ENCODE data around the gene SLC4A5.
"Not testable (repeated sequence)": the region's sequence is repeated elsewhere in the genome, so short reads cannot be mapped to it uniquely, and the experiment has no call there.

SLC4A5 gene

GRCh38 chr2:74262681-74263080, 80.5 kb downstream of the SLC4A5 start:
- DNase-seq, result no peak

DNA sequence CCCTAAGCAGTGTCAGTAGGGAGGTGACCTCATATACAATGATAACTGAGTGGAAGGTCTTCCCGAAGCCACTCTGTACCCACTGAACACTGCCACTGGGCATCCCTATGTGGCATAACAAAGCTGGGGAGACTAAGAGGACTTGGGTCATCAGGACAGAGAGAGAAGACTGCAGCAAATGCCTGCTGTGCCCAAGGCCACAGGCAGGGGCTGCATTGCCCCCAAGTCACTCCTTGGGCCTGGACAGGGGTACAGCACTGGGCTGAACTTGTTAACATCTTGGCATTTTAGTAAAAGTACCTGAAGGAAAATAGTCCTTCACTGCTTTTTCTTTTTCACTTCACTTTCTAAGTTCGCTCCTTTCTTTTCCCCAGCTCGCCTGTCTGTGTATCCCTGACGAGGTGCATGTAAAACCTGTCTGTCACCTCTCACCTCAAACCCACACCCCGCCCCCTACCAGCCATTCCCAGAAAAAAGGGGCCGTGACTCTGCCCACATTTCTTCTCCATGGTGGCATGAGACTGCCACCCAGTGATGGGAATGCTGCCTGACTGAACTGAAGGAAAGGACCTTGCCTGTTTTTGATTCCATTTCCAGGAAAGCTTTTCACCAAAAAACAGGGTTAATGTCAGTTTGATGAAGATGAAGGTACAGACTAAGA, 81.9 kb downstream of the SLC4A5 start:
- DNase-seq, result peak; percentile 42

GRCh38 chr2:74260495-74260894, 82.7 kb downstream of the SLC4A5 start:
- DNase-seq, result no peak

DNA sequence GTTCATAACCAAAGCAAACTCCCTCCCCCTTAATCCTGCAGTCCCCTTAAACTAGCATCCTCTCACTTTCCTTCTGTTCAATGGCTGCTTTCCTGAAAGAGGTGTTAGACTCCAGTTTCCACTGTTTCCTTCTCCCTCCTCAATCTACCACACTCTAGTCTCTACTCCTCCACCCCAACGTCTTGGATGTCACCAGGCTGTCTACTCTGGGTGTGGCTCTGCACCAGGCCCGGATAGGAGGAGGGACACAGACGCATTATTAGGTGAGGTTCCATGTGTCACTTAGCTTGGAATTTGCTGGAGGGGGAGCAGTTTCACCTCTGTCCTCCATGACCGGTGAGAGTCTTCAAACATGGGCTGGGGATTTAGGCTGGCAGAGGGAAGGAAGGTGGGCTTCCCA, 83.5 kb downstream of the SLC4A5 start:
- DNase-seq, result no peak

DNA sequence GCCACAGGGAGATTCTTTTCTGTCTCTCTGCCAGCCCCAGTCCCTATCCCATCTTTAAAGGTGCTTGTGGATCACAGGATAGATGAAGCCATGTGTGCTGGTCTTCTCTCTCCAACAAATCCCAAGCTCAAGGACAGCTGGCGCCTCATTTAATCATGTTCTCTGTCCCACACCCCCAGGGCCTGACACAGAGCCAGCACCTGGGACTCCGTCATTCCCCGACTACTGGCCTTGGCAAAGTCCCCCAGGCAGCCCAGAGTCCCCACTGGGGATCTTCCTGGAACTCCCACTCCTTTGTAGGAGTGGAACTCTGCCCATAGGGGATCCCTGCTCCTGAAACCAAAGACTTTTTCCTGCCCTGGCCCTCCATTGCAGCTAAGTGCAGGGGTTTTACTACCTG, 84.0 kb downstream of the SLC4A5 start:
- no peak for DNase-seq

- no peak for DNase-seq
Observed at GRCh38 chr2:74255660-74256213, 87.5 kb downstream of the SLC4A5 start.

GRCh38 chr2:74253971-74254310, 89.3 kb downstream of the SLC4A5 start:
- peak; percentile 16 for DNase-seq

DNA sequence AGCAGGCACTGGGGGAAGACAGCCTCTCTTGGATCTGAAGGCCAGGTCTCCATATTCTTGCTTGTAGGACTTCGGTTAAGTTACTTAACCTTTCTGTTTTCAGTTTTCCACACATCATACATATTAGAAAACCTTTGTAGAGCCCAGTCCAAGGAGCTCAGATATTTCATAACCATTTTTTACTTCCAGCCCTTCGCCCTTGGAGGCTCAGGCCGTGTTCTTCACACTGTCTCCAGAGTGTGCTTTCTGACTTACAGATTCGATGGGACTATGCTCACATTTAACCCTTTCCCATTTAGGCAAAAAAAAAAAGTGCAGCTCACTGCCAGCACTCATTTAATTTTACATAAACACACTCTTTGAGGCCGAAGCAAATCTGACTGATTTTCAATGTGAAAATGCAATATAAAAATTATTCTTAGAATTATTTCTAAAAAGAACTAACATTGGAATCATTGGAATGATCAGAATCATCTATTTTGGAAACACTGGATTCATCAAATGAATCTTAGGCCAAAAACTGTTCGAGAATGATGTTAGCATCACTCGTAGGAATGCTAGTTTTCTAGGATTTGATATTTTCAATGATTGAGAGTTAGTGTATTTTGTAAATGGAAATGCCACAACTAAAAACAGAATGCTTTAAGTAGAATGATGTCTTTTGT, 89.8 kb downstream of the SLC4A5 start:
- DNase-seq, result no peak

DNA sequence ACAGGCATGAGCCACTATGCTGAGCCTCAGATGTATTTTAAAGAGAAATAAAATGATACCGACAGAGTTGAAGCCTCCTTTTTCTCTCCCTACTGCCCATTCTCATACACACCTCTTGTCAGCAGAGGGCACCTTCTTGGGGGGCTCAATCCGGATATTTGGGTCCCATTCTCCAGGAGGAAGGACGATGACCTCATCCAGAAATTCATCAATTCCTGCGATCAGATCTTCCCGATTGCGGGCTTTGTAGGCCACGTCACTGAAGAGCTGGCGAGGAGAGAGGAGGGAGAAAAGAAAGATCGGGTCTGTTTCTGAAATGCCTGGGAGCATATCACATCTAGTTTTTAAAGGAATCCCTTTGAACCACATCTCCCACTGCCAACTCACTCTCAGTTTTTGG, 90.4 kb downstream of the SLC4A5 start:
- no peak for DNase-seq

GRCh38 chr2:74252036-74252435, 91.2 kb downstream of the SLC4A5 start:
- no peak for DNase-seq

GRCh38 chr2:74250189-74250631, 93.0 kb downstream of the SLC4A5 start:
- peak; percentile 28 for DNase-seq

- DNase-seq, result no peak
Observed at GRCh38 chr2:74249406-74250122, 93.7 kb downstream of the SLC4A5 start.

GRCh38 chr2:74246496-74247195, 96.6 kb downstream of the SLC4A5 start:
- no peak for DNase-seq

DNA sequence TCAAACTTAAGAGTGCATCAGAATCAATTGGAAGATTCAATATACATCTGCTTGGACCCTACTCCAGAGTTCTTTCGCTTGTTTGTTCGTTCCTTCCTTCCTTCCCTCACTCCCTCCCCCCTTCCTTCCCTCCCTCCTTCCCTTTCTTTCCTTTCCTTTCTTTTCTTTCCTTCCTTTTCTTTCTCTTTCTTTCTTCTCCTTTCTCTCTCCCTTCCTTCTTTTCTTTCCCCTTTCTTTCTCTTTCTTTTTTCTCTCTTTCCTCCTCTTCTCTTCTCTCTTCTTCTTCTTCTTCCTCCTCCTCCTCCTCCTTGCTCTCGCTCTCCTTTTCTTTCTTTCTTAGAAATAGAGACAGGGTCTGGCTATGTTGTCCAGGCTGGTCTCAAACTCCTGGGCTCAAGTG, 98.9 kb downstream of the SLC4A5 start:
- no peak for DNase-seq

DNA sequence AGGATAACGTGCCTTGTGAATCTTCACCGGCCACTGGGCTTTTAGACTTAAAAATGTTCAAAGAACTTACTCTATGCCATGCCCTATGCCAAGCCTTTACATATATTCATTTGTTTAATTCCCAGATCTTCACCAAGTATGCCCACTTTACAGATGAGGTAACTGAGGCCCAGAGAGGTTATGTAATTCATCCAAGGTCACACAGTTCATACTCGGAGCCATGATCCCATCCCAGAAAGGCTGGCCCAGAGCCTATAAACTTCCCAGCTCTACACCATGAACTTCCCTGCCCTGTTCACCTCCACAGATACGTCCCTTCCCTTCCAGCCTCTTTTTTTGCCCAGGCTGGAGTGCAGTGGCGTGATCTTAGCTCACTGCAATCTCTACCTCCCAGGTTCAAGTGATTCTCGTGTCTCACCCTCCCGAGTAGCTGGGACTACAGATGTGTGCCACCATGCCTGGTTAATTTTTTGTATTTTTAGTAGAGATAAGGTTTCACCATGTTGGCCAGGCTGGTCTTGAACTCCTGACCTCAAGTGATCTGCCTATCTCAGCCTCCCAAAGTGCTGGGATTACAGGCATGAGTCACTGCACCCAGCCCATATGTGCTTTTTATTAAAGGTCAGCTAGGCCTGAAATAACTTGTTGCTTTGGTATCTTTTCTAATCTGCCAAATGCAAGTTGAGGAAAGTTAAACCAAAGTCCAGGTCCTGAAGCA, 100.7 kb downstream of the SLC4A5 start:
- no peak for DNase-seq

- no peak for DNase-seq
Observed at GRCh38 chr2:74239346-74239745, 103.9 kb downstream of the SLC4A5 start.

DNA sequence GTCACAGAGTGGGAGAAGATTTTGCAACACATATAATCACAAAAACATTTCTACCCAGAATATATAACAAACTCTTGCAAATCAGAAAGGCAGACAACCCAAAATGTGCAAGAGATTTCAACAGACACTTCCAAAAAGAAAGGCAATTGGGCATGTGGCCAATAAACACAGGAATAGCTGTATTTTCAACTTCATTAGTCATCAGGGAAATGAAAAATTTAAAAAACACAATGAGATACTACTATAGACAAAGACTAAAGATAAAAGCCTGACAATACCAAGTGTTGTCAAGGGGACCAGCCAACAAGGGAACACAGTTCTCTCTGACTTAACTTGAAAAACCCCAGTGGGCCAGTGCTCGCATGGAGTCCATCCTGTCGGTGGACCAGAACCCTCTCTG, 104.3 kb downstream of the SLC4A5 start:
- peak; percentile 60 for DNase-seq

- DNase-seq, result no peak
Observed at GRCh38 chr2:74235041-74235440, 108.2 kb downstream of the SLC4A5 start.

- DNase-seq, result no peak
Observed at GRCh38 chr2:74233648-74234047, 109.6 kb downstream of the SLC4A5 start.

GRCh38 chr2:74232426-74232825, 110.8 kb downstream of the SLC4A5 start:
- DNase-seq, result no peak

- not testable (repeated sequence) for DNase-seq
Observed at GRCh38 chr2:74229865-74230264, 113.4 kb downstream of the SLC4A5 start.

DNA sequence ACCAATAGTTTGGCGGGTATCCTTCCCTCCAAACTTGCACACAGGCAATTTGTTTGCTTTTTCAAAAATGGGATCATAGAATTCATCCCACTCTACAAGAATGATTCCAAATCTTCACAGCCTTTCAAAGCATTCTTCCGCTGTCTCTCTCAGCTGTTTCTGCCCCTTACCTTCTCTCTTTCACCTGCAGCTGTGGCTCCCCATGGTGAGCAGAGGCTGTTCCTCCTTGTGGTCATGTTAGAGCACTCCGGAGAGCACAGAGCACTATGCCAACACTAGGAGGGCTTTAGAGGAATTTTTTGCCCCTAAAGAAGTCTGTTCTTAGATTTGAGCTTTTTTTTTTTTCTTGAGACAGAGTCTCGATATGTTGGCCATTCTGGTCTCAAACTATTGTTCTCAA, 114.4 kb downstream of the SLC4A5 start:
- DNase-seq, result no peak

Data from fibroblast of skin of back (primary cell).